Glomerular endothelial cell (primary cell): Measurements from ENCODE around the gene KCTD19. TPM values are rescaled to one million over a fixed set of nuclear protein-coding genes. Genes with fewer than 3 reads are reported as not detected.

ENCODE experiments used
- DNase-seq: peaks from one replicate; pipeline ENCODE4 v3.0.0-alpha.2; 2011; ENCODE audit warnings: low read depth, low spot score; ENCODE audit errors: extremely low read depth
- total RNA-seq: library from RNA; depleted of rRNA; stranded (reverse); fragments of >200 nt; gene quantifications from 2 replicates; pipeline ENCODE4 v1.2.3, GENCODE V29; 2015

Gene KCTD19
- total RNA-seq, 1 donor from 2014 or later = 0.23 TPM

DNA sequence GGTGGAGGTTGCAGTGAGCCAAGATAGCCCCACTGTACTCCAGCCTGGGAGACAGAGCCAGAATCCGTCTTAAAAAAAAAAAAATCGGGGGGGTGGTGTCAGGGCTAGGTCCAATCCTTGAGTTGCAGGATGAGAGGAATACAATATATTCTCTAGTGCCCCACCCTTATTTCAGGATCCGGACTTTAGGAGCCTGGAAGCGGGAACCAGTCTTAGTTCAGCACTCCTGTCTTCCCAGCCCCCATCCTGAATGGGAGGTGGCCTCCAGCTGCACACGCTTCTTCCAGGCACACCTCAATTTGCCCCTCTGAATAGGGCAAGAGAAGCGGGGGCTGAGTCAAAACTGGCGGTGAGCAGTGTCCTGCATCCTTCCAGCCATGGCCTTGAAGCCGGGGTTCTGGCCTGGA, 80.9 kb downstream of the KCTD19 start:
- DNase-seq = no peak

- DNase-seq = no peak
These were observed 81.4 kb downstream of the KCTD19 start for GRCh38 chr16:67245186-67245585.

DNA sequence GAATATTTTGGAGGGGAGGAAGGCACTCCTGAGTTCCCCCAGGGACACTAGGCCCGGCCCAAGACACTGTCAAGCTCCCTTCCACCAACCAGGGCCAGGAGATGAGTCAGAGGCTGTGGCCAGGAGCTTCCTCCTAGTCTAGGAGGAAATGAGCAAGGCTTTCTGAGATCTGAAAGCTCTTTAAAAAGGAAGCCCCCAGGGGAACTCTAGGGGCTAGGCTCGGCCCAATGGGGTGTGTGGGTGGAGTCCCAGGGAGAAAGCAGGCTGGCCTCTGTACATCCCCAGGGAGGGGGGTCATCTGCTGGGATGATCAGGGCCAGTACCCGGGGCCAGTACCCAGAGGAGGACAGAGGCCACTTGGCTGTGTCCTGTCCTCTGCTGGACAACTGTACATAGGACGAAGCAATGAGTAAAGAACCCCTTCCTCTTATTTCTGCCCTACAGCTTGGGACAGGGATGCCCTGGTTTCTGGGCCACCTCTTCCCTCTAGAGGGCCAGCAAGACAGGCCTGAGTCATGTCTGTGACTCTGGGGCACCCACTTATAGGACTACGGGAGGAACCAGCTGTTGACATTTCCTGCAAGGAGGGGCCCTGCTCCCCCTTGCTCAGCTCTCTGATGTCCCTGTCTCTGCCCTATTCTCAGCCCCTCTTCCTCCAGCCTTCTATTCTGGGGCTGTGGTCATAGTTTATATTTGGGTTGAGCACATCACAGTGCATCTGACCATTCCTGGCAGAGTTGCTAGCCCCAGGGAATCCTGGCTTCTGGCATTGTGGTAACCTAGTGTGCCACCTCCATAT, 82.0 kb downstream of the KCTD19 start:
- no peak for DNase-seq

- no peak for DNase-seq
These were observed 83.1 kb downstream of the KCTD19 start for GRCh38 chr16:67243481-67243880.

DNA sequence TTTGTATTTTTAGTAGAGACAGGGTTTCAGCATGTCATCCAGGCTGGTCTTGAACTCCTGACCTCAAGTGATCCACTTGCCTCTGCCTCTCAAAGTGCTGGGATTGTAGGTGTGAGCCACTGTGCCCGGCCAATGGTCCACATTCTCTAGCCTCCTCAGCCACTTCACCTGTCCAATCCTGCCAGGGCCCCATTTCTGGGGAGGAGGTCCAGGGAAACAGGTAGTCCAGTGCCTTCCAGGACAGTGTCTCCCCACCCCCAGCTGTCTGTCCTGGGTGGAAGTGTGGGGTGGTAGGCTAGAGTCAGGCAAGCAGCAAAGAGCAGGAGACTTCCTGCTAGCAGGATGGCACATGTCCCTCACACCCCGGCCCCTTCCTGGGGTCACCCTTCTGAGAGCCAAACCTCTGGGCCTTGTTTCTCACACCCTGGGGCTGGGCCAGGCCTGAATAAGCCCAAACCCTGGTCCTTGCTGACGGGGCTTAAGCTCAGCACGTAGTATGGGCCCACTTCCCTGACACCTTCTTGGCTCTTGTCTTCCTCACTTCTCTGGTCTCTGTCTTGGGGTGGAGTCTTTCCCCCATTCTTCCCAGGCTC, 84.3 kb downstream of the KCTD19 start:
- DNase-seq = no peak

DNA sequence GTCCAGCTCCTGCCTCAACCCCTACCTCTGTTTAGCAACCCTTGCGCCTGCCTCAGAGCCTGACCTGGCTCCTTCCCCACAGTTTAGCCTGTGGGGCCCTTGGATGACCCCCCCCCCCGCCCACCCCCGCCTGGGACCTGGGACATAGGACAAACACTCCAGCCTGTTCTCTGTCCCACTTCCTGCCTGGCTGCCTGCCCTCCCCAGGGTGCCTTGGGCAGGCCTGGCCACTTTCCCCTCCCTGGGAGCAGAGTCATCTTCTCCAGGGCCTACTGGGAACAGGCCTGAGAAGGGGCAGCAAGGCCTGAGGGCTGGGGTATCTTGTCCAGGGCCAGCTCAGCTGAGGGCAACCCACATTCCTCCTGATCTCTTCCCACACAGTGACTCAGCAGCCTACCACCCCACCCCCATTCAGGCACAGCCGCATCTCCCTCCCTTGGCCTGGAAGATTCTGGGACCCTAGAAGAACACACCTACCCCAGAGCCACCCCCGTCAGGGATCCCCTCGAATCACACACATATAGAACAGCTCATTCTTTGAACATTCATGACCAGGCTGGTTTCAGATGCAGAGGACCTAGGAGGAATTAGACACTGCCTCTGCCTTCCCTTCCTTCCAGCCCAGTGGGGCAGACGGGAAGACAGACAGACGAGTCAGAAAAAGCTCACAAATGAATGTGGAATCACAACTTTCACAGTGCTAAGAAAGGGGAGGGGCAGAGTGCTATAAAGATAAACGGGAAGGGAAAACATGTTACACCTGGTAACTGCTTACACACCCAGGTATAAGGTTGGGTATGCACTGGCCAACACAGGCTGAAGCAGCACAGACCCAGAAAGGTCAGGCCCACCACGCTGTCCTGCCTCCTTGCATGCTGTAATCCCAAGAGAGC, 85.3 kb downstream of the KCTD19 start:
- no peak for DNase-seq

- DNase-seq = no peak
These were observed 86.0 kb downstream of the KCTD19 start for GRCh38 chr16:67240506-67240905.

Other genes with a start within 250 kb of the KCTD19 start
- gene PHAF1, start 216.8 kb downstream of the KCTD19 start, total RNA-seq = 18.3 and 23.6 TPM in 2 replicates
- gene B3GNT9, start 175.7 kb downstream of the KCTD19 start, total RNA-seq = 0.73 and 5.3 TPM in 2 replicates
- gene TRADD, start 166.8 kb downstream of the KCTD19 start, total RNA-seq = 25.4 and 27.8 TPM in 2 replicates
- 11.3 and 16.6 TPM in 2 replicates for gene FBXL8, start 166.8 kb downstream of the KCTD19 start, total RNA-seq
- 2.9 and 4.8 TPM in 2 replicates for gene HSF4, start 162.0 kb downstream of the KCTD19 start, total RNA-seq
- gene NOL3, start 156.2 kb downstream of the KCTD19 start, total RNA-seq = 8.4 and 15.3 TPM in 2 replicates
- gene MATCAP1, start 142.8 kb downstream of the KCTD19 start, total RNA-seq = 20.1 and 25.3 TPM in 2 replicates
- 12.0 and 27.4 TPM in 2 replicates for gene EXOC3L1, start 136.6 kb downstream of the KCTD19 start, total RNA-seq
- 78.3 and 122 TPM in 2 replicates for gene E2F4, start 134.6 kb downstream of the KCTD19 start, total RNA-seq
- gene ELMO3, start 127.6 kb downstream of the KCTD19 start, total RNA-seq = 0.53 and 2.0 TPM in 2 replicates
- 29.0 and 36.8 TPM in 2 replicates for gene TMEM208, start 99.6 kb downstream of the KCTD19 start, total RNA-seq
- gene FHOD1, start 79.3 kb downstream of the KCTD19 start, total RNA-seq = 47.3 and 47.5 TPM in 2 replicates
- gene SLC9A5, start 77.8 kb downstream of the KCTD19 start, total RNA-seq = 0.82 and 2.3 TPM in 2 replicates
- 15.4 and 22.4 TPM in 2 replicates for gene PLEKHG4, start 47.2 kb downstream of the KCTD19 start, total RNA-seq
- gene LRRC36, start 74 bp upstream of the KCTD19 start, total RNA-seq = 1.2 and 1.4 TPM in 2 replicates
- 3.2 TPM in 1 of 2 replicates, not detected in the other for gene TPPP3, start 66.8 kb upstream of the KCTD19 start, total RNA-seq
- 18.3 and 23.7 TPM in 2 replicates for gene ZDHHC1, start 89.7 kb upstream of the KCTD19 start, total RNA-seq
- not detected in 2 replicates for gene HSD11B2, start 104.4 kb upstream of the KCTD19 start, total RNA-seq
- gene ATP6V0D1, start 154.4 kb upstream of the KCTD19 start, total RNA-seq = 158 and 218 TPM in 2 replicates
- gene AGRP, start 156.8 kb upstream of the KCTD19 start, total RNA-seq = not detected in 2 replicates
- 132 and 181 TPM in 2 replicates for gene RIPOR1, start 202.1 kb upstream of the KCTD19 start, total RNA-seq
- 27.7 and 34.2 TPM in 2 replicates for gene CTCF, start 235.8 kb upstream of the KCTD19 start, total RNA-seq